HEK293 (cell line): Measurements from ENCODE around the gene STIM2.

Experiments used
- GLI4 ChIP-seq: fragments of 450-650 bp; formaldehyde crosslinking; IDR thresholded peaks from 2 replicates; pipeline ENCODE4 v1.5.1; 2016; ENCODE audit warnings: missing biosample characterization, missing genetic modification characterization
- KLF16 ChIP-seq: fragments of 450-650 bp; formaldehyde crosslinking; IDR thresholded peaks from 2 replicates; pipeline ENCODE4 v1.5.1; 2017; ENCODE audit warnings: missing biosample characterization, missing genetic modification characterization
- REST ChIP-seq: fragments of 450-650 bp; formaldehyde crosslinking; IDR thresholded peaks from 2 replicates; pipeline ENCODE4 v1.5.1; 2016; ENCODE audit warnings: missing biosample characterization, missing genetic modification characterization
- SP2 ChIP-seq: fragments of 450-650 bp; formaldehyde crosslinking; IDR thresholded peaks from 2 replicates; pipeline ENCODE4 v1.5.1; 2016; ENCODE audit warnings: missing biosample characterization, missing genetic modification characterization
- ZBTB7A ChIP-seq: fragments of 450-650 bp; formaldehyde crosslinking; IDR thresholded peaks from 2 replicates; pipeline ENCODE4 v1.5.1; 2016; ENCODE audit warnings: low read depth, missing biosample characterization, missing genetic modification characterization
- ZFP41 ChIP-seq: fragments of 450-650 bp; formaldehyde crosslinking; IDR thresholded peaks from 2 replicates; pipeline ENCODE4 v1.5.1; 2016; ENCODE audit warnings: missing biosample characterization, missing genetic modification characterization, borderline replicate concordance
- ZNF169 ChIP-seq: fragments of 450-650 bp; formaldehyde crosslinking; IDR thresholded peaks from 2 replicates; pipeline ENCODE4 v1.5.1; 2016; ENCODE audit warnings: missing biosample characterization, missing genetic modification characterization
- ZNF571 ChIP-seq: fragments of 450-650 bp; formaldehyde crosslinking; IDR thresholded peaks from 2 replicates; pipeline ENCODE4 v1.5.0; 2017; ENCODE audit warnings: missing biosample characterization, missing genetic modification characterization
- ZNF701 ChIP-seq: fragments of 450-650 bp; formaldehyde crosslinking; IDR thresholded peaks from 2 replicates; pipeline ENCODE4 v1.5.1; 2016; ENCODE audit warnings: missing biosample characterization, missing genetic modification characterization
- ZNF747 ChIP-seq: fragments of 450-650 bp; formaldehyde crosslinking; IDR thresholded peaks from 2 replicates; pipeline ENCODE4 v1.5.1; 2016; ENCODE audit warnings: missing biosample characterization, missing genetic modification characterization
- TF ChIP-seq, protein P1 (sequence below): fragments of 450-650 bp; formaldehyde crosslinking; IDR thresholded peaks from 2 replicates; pipeline ENCODE4 v1.5.1; 2016; ENCODE audit warnings: missing biosample characterization, missing genetic modification characterization
- TF ChIP-seq, protein P2 (sequence below): fragments of 450-650 bp; formaldehyde crosslinking; IDR thresholded peaks from 2 replicates; pipeline ENCODE4 v1.5.1; 2017; ENCODE audit warnings: missing biosample characterization, mild to moderate bottlenecking, missing genetic modification characterization, moderate library complexity
- TF ChIP-seq, protein P3 (sequence below): fragments of 450-650 bp; formaldehyde crosslinking; IDR thresholded peaks from 2 replicates; pipeline ENCODE4 v1.5.1; 2016; ENCODE audit warnings: missing biosample characterization, missing genetic modification characterization
- TF ChIP-seq, protein P4 (sequence below): fragments of 450-650 bp; formaldehyde crosslinking; IDR thresholded peaks from 2 replicates; pipeline ENCODE4 v1.5.1; 2016; ENCODE audit warnings: missing biosample characterization, missing genetic modification characterization

GRCh38 chr4:26887143-26887542 is 26.5 kb downstream of the STIM2 start:
- TF ChIP-seq SP2 (tag by site-specific recombination): no peak
- no peak for TF ChIP-seq KLF16 (tag by site-specific recombination)
- TF ChIP-seq REST (tag by site-specific recombination): no peak
- TF ChIP-seq, protein P1, sequence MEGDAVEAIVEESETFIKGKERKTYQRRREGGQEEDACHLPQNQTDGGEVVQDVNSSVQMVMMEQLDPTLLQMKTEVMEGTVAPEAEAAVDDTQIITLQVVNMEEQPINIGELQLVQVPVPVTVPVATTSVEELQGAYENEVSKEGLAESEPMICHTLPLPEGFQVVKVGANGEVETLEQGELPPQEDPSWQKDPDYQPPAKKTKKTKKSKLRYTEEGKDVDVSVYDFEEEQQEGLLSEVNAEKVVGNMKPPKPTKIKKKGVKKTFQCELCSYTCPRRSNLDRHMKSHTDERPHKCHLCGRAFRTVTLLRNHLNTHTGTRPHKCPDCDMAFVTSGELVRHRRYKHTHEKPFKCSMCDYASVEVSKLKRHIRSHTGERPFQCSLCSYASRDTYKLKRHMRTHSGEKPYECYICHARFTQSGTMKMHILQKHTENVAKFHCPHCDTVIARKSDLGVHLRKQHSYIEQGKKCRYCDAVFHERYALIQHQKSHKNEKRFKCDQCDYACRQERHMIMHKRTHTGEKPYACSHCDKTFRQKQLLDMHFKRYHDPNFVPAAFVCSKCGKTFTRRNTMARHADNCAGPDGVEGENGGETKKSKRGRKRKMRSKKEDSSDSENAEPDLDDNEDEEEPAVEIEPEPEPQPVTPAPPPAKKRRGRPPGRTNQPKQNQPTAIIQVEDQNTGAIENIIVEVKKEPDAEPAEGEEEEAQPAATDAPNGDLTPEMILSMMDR (tag by site-specific recombination): no peak
- no peak for TF ChIP-seq GLI4 (tag by site-specific recombination)
- no peak for TF ChIP-seq ZNF169 (tag by site-specific recombination)
- TF ChIP-seq ZNF747: no peak
- TF ChIP-seq, protein P2, sequence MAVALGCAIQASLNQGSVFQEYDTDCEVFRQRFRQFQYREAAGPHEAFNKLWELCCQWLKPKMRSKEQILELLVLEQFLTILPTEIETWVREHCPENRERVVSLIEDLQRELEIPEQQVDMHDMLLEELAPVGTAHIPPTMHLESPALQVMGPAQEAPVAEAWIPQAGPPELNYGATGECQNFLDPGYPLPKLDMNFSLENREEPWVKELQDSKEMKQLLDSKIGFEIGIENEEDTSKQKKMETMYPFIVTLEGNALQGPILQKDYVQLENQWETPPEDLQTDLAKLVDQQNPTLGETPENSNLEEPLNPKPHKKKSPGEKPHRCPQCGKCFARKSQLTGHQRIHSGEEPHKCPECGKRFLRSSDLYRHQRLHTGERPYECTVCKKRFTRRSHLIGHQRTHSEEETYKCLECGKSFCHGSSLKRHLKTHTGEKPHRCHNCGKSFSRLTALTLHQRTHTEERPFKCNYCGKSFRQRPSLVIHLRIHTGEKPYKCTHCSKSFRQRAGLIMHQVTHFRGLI: no peak
- TF ChIP-seq ZNF571 (tag by site-specific recombination): no peak
- TF ChIP-seq, protein P3, sequence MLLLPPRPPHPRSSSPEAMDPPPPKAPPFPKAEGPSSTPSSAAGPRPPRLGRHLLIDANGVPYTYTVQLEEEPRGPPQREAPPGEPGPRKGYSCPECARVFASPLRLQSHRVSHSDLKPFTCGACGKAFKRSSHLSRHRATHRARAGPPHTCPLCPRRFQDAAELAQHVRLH (tag by site-specific recombination): no peak
- TF ChIP-seq, protein P4, sequence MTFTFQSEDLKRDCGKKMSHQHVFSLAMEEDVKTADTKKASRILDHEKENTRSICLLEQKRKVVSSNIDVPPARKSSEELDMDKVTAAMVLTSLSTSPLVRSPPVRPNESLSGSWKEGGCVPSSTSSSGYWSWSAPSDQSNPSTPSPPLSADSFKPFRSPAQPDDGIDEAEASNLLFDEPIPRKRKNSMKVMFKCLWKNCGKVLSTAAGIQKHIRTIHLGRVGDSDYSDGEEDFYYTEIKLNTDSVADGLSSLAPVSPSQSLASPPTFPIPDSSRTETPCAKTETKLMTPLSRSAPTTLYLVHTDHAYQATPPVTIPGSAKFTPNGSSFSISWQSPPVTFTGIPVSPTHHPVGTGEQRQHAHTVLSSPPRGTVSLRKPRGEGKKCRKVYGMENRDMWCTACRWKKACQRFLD: no peak
- no peak for TF ChIP-seq ZFP41 (tag by site-specific recombination)
- TF ChIP-seq ZBTB7A (tag by site-specific recombination): no peak
- no peak for TF ChIP-seq ZNF701 (tag by site-specific recombination)
